PFSK-1 (cell line): ENCODE measurements around the gene DSG4.

ENCODE experiments used
- FOXP2 ChIP-seq: optimal IDR thresholded peaks from 2 replicates; pipeline ENCODE3; 2011; ENCODE audit warnings: borderline replicate concordance, control low read depth, inconsistent platforms; ENCODE audit not compliant: insufficient read depth; ENCODE audit errors: extremely low read length, extremely low read depth
- POLR2AphosphoS5 ChIP-seq: IDR thresholded peaks from 2 replicates; pipeline ENCODE4 v1.6.1; 2012; ENCODE audit warnings: low read depth, mild to moderate bottlenecking, control low read depth, low read length, moderate library complexity
- REST ChIP-seq, 2 experiments: IDR thresholded peaks; 2 replicates each; pipeline versions ENCODE4 v1.6.1 to v1.8.0; 2011 to 2012; ENCODE audit warnings: low read depth in 2 of 2, low read length in 2 of 2, control low read depth in 1 of 2, inconsistent platforms in 1 of 2, mild to moderate bottlenecking in 1 of 2, moderate library complexity in 1 of 2; ENCODE audit not compliant: insufficient read depth in 1 of 2
- SIN3A ChIP-seq: IDR thresholded peaks from 2 replicates; pipeline ENCODE4 v1.6.1; 2012; ENCODE audit warnings: mild to moderate bottlenecking, low read length, moderate library complexity, borderline replicate concordance; ENCODE audit not compliant: insufficient read depth
- TAF1 ChIP-seq: IDR thresholded peaks from 2 replicates; pipeline ENCODE4 v1.6.1; 2012; ENCODE audit warnings: low read length, control low read depth, borderline replicate concordance; ENCODE audit not compliant: insufficient read depth

DSG4 gene

GRCh38 chr18:31451625-31452024 lies 75.0 kb downstream of the DSG4 start:
- TF ChIP-seq SIN3A (no peak), TAF1 (no peak), POLR2AphosphoS5 (no peak), FOXP2 (no peak), REST (IDR thresholded peaks at IDR 0.05; ENCODE audit: insufficient read depth in 1 of 2, low read depth in 2 of 2, low read length in 2 of 2) (no peak)

DNA sequence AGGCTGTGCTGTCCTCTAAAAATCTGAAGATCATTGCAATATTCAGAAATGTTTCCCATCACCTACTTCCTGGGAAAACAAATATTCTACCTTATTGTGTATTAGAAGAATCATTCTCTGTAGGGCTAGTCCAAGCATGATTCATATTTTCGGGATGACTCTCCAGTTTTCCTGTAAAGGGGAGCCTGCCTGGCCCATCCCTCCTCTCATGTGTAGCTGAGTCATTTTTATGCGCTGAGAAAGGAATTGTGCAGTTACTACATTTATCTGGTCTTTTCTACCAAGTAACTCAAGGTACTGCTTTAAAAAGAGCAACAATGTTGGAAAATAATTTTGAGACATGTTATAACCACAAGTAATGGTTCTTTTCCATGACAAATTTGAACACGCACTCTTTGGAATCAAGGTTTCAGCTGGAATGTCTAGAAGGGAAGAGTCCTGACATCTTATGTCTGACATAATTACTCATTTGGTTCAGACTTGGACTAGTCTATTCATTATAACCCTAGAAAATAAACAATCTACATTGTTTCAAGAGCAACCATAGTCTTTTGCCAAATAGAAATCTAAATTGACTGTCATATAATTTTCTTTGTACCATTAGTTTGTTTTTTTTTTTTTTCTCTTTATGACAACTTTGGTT lies 77.6 kb downstream of the DSG4 start:
- TF ChIP-seq FOXP2 (no peak), TAF1 (no peak), REST (IDR thresholded peaks at IDR 0.05; ENCODE audit: insufficient read depth in 1 of 2, low read depth in 2 of 2, low read length in 2 of 2) (no peak), SIN3A (no peak), POLR2AphosphoS5 (no peak)
